ENCODE measurements around the gene COL20A1. TPM values are rescaled to one million over a fixed set of nuclear protein-coding genes. Genes with fewer than 3 reads are reported as not detected.

The COL20A1 gene
- total and polyA plus RNA-seq, 2 of the 13 experiments (the other 11 are each of a cell fraction or from before 2014, with no cell fraction given) = not detected

- DNase-seq (ENCODE audit: low spot score) (no peak), FAIRE-seq (no peak), ATAC-seq (no peak)
- H3K9me3 ChIP-seq (ENCODE audit: low read length) = no peaks in the 10 kb centered on the region
- no peak overlapping the region for H2AFZ ChIP-seq (ENCODE audit: low read length)
- H3K4me3 ChIP-seq (replicated peaks in 1 of 3; ENCODE audit: insufficient read depth in 1 of 3, low read depth in 2 of 3, low read length in 3 of 3) = no peak overlapping the region
- no peaks in the 10 kb centered on the region for H3K4me1 ChIP-seq (ENCODE audit: insufficient read depth, low read length)
- H3K4me2 ChIP-seq (ENCODE audit: low read depth, low read length) = no peak overlapping the region
- intact Hi-C loops (cut with micrococcal nuclease; ENCODE audit: unreplicated experiment) (no loop called here), in situ Hi-C loops (cut with HindIII; ENCODE audit: extremely low pct_ligation_motif_present, low pct_unique_long_range_greater_than_20kb) (no loop called here)
- H3K36me3 ChIP-seq (replicated peaks in 1 of 2; ENCODE audit: control insufficient read depth in 1 of 2, insufficient read depth in 2 of 2, low read length in 2 of 2) = no peaks in the 10 kb centered on the region
- H4K20me1 ChIP-seq (ENCODE audit: insufficient read depth, low read length) = no peaks in the 10 kb centered on the region; the same call in 1 of the 2 replicates
- no peak overlapping the region for H3K27ac ChIP-seq (ENCODE audit: extremely low read length, insufficient read depth, low read length)
- ChIA-PET POLR2A (no interaction called here), CTCF (ENCODE audit: low intra/inter-chr PET ratio, low total read pairs) (no interaction called here)
- 46% methylated on average over 8 of the region's 8 CpGs for WGBS (ENCODE audit: low lambda C conversion rate)
- H3K9ac ChIP-seq (ENCODE audit: insufficient read depth, low read depth, low read length) = no peak overlapping the region
- peaks cover 4 to 21% of the 10 kb centered on the region in 2 experiments for H3K27me3 ChIP-seq (ENCODE audit: control insufficient read depth in 1 of 2, insufficient read depth in 2 of 2, low read length in 2 of 2)
- no peaks in the 10 kb centered on the region for H3K79me2 ChIP-seq (ENCODE audit: insufficient read depth, low read length)
- BruUV-seq (replicated peaks) = no TSS peak
- TF ChIP-seq MNT (IDR thresholded peaks at IDR 0.05) (no peak), KDM4B (CRISPR knock-in tag; IDR thresholded peaks at IDR 0.05) (no peak), ZNF101 (CRISPR knock-in tag; IDR thresholded peaks at IDR 0.05; ENCODE audit: borderline replicate concordance, low read depth) (no peak), RXRB (CRISPR knock-in tag; IDR thresholded peaks at IDR 0.05; ENCODE audit: borderline replicate concordance) (no peak), ZNF230 (CRISPR knock-in tag; IDR thresholded peaks at IDR 0.05) (no peak), ZNF407 (CRISPR knock-in tag; IDR thresholded peaks at IDR 0.05; ENCODE audit: not compliant biosample characterization) (no peak), BRCA1 (CRISPR knock-in tag; IDR thresholded peaks at IDR 0.05) (no peak), MYC (CRISPR knock-in tag; IDR thresholded peaks at IDR 0.05; ENCODE audit: borderline replicate concordance) (no peak), TCF12 (IDR thresholded peaks at IDR 0.05) (no peak), TCF12 (CRISPR knock-in tag; IDR thresholded peaks at IDR 0.05) (no peak), ZNF180 (CRISPR knock-in tag; IDR thresholded peaks at IDR 0.05; ENCODE audit: borderline replicate concordance, low read depth) (no peak), ZFP82 (CRISPR knock-in tag; IDR thresholded peaks at IDR 0.05; ENCODE audit: borderline replicate concordance) (no peak)
Observed at GRCh38 chr20:63327231-63327745, 34.3 kb downstream of the COL20A1 start.
